Measurements from ENCODE around the gene ADAMTSL3. TPM values are rescaled to one million over a fixed set of nuclear protein-coding genes. Genes with fewer than 3 reads are reported as not detected.

ADAMTSL3 gene
- total and polyA plus RNA-seq, 2 donors (not counting 1 experiment from before 2014, with no cell fraction given) = 0.14 to 0.17 TPM

DNA sequence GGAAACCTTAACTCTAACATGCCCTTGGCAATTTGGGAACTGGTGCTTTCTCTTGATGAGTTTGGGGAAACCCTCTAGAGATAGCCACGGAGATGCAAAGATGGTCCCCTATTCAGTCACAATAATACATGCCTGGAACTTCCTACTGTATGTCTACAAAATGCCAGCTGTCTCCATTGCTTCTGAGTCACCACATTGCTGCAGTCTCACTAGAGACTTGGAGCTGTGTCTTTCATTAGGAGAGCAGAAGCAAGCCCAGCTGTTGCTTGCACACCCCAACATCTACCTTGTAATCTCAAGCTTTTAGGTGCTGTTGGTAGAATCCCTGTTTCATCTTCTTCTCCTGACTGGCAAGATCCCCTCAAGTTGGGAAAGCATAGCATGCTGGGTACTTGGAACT is 261.0 kb downstream of the ADAMTSL3 start:
- Histone ChIP-seq H3K27me3 (ENCODE audit: control insufficient read depth, insufficient read depth, low read length) (no peaks in the 10 kb centered on the region), H3K9me3 (ENCODE audit: control insufficient read depth, insufficient read depth, low read depth, low read length) (no peaks in the 10 kb centered on the region), H2AFZ (ENCODE audit: low read length) (no peak overlapping the region), H3K4me1 (ENCODE audit: control insufficient read depth, extremely low read depth, insufficient read depth, low read length) (no peaks in the 10 kb centered on the region), H3K36me3 (ENCODE audit: control insufficient read depth, insufficient read depth, low read length) (no peaks in the 10 kb centered on the region), H3K79me2 (ENCODE audit: control insufficient read depth, insufficient read depth, low read length) (no peaks in the 10 kb centered on the region), H3K9ac (ENCODE audit: insufficient read depth, low read length) (no peak overlapping the region), H3K4me3 (replicated peaks in 1 of 4; ENCODE audit: control extremely low read depth in 1 of 4, insufficient read depth in 1 of 4, low read depth in 3 of 4, low read length in 4 of 4) (no peak overlapping the region), H3K4me2 (ENCODE audit: extremely low read depth, insufficient read depth, low read length) (no peak overlapping the region), H3K27ac (ENCODE audit: insufficient read depth, low read length) (no peak overlapping the region), H4K20me1 (ENCODE audit: control insufficient read depth, extremely low read depth, insufficient read depth, low read length) (no peaks in the 10 kb centered on the region)
- TF ChIP-seq, protein P1, sequence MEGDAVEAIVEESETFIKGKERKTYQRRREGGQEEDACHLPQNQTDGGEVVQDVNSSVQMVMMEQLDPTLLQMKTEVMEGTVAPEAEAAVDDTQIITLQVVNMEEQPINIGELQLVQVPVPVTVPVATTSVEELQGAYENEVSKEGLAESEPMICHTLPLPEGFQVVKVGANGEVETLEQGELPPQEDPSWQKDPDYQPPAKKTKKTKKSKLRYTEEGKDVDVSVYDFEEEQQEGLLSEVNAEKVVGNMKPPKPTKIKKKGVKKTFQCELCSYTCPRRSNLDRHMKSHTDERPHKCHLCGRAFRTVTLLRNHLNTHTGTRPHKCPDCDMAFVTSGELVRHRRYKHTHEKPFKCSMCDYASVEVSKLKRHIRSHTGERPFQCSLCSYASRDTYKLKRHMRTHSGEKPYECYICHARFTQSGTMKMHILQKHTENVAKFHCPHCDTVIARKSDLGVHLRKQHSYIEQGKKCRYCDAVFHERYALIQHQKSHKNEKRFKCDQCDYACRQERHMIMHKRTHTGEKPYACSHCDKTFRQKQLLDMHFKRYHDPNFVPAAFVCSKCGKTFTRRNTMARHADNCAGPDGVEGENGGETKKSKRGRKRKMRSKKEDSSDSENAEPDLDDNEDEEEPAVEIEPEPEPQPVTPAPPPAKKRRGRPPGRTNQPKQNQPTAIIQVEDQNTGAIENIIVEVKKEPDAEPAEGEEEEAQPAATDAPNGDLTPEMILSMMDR (conservative IDR thresholded peaks at IDR 0.05 in 1 of 2, IDR thresholded peaks at IDR 0.05 in 1 of 2; ENCODE audit: low read depth in 1 of 2, low read length in 2 of 2) = no peak
- no peak for TF ChIP-seq EZH2 (IDR thresholded peaks at IDR 0.05; ENCODE audit: low read length, missing control alignments)
- DNase-seq (ENCODE audit: low read depth in 2 of 2) = no peak

DNA sequence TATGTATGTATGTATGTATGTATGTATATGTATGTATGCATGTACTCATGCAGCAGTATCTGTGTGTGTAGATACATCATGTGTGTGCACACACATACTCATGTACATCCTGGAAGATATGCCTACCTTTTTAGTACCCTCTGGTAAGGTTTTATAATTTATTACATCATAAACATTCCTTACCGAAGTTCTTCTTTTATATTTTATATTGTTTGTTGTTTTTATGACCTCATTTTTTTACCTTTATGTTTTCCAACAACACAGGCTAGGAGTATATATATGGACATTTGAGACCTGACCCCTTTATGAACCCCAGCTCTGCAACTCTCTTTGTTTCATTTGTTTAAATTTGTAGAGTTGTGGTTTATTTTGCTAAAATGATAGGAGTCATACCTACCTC is 263.5 kb downstream of the ADAMTSL3 start:
- no peaks in the 10 kb centered on the region for H3K79me2 ChIP-seq (ENCODE audit: control insufficient read depth, insufficient read depth, low read length)
- H3K9ac ChIP-seq (ENCODE audit: insufficient read depth, low read length) = no peak overlapping the region
- H3K4me1 ChIP-seq (ENCODE audit: control insufficient read depth, extremely low read depth, insufficient read depth, low read length) = no peaks in the 10 kb centered on the region
- H3K4me3 ChIP-seq (replicated peaks in 1 of 4; ENCODE audit: control extremely low read depth in 1 of 4, insufficient read depth in 1 of 4, low read depth in 3 of 4, low read length in 4 of 4) = no peak overlapping the region
- no peaks in the 10 kb centered on the region for H3K9me3 ChIP-seq (ENCODE audit: control insufficient read depth, insufficient read depth, low read depth, low read length)
- no peaks in the 10 kb centered on the region for H4K20me1 ChIP-seq (ENCODE audit: control insufficient read depth, extremely low read depth, insufficient read depth, low read length)
- no peaks in the 10 kb centered on the region for H3K27me3 ChIP-seq (ENCODE audit: control insufficient read depth, insufficient read depth, low read length)
- no peak for TF ChIP-seq EZH2 (IDR thresholded peaks at IDR 0.05; ENCODE audit: low read length, missing control alignments)
- TF ChIP-seq, protein P1 (conservative IDR thresholded peaks at IDR 0.05 in 1 of 2, IDR thresholded peaks at IDR 0.05 in 1 of 2; ENCODE audit: low read depth in 1 of 2, low read length in 2 of 2) = no peak
- no peak overlapping the region for H3K4me2 ChIP-seq (ENCODE audit: extremely low read depth, insufficient read depth, low read length)
- DNase-seq (ENCODE audit: low read depth in 2 of 2) = no peak
- H3K27ac ChIP-seq (ENCODE audit: insufficient read depth, low read length) = no peak overlapping the region
- no peaks in the 10 kb centered on the region for H3K36me3 ChIP-seq (ENCODE audit: control insufficient read depth, insufficient read depth, low read length)
- H2AFZ ChIP-seq (ENCODE audit: low read length) = no peak overlapping the region

DNA sequence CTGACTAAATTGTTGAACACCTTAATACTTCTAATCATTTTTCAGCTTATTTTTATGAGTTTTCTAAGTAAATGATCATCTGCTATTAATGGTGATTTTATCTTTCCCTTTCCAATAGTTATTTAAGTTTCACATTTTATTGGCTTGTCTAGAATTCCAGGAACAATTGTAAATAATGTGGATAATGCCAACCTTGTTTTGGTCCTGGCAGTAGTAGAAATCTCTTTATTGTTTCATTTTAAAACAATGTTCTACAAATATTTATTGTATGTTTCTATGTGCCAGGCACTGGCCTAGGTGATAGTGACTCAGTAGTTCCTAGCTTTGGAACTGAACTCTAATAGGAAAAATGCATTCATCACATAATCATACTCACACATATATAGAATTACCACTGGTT is 264.1 kb downstream of the ADAMTSL3 start:
- DNase-seq (ENCODE audit: low read depth in 2 of 2) = no peak

More for the DNA sequence above, 264.1 kb downstream of the ADAMTSL3 start:
- Histone ChIP-seq H4K20me1 (ENCODE audit: control insufficient read depth, extremely low read depth, insufficient read depth, low read length) (no peaks in the 10 kb centered on the region), H3K36me3 (ENCODE audit: control insufficient read depth, insufficient read depth, low read length) (no peaks in the 10 kb centered on the region), H3K4me2 (ENCODE audit: extremely low read depth, insufficient read depth, low read length) (no peak overlapping the region), H3K79me2 (ENCODE audit: control insufficient read depth, insufficient read depth, low read length) (no peaks in the 10 kb centered on the region), H3K4me1 (ENCODE audit: control insufficient read depth, extremely low read depth, insufficient read depth, low read length) (no peaks in the 10 kb centered on the region), H3K27me3 (ENCODE audit: control insufficient read depth, insufficient read depth, low read length) (no peaks in the 10 kb centered on the region), H3K9me3 (ENCODE audit: control insufficient read depth, insufficient read depth, low read depth, low read length) (no peaks in the 10 kb centered on the region), H2AFZ (ENCODE audit: low read length) (no peak overlapping the region), H3K4me3 (replicated peaks in 1 of 4; ENCODE audit: control extremely low read depth in 1 of 4, insufficient read depth in 1 of 4, low read depth in 3 of 4, low read length in 4 of 4) (no peak overlapping the region), H3K9ac (ENCODE audit: insufficient read depth, low read length) (no peak overlapping the region), H3K27ac (ENCODE audit: insufficient read depth, low read length) (no peak overlapping the region)
- TF ChIP-seq, protein P1 (conservative IDR thresholded peaks at IDR 0.05 in 1 of 2, IDR thresholded peaks at IDR 0.05 in 1 of 2; ENCODE audit: low read depth in 1 of 2, low read length in 2 of 2) = no peak
- no peak for TF ChIP-seq EZH2 (IDR thresholded peaks at IDR 0.05; ENCODE audit: low read length, missing control alignments)
